ENCODE measurements around the gene GOT2. TPM values are rescaled to one million over a fixed set of nuclear protein-coding genes. Genes with fewer than 3 reads are reported as not detected.
"Not testable (repeated sequence)": the region's sequence is repeated elsewhere in the genome, so short reads cannot be mapped to it uniquely, and the experiment has no call there.

The GOT2 gene
- total RNA-seq, 1 donor from 2014 or later: 50.7 TPM

GRCh38 chr16:58738672-58739296 is 4.7 kb upstream of the GOT2 start:
- DNase-seq: no peak
- no peak for ATAC-seq
- TF ChIP-seq CTCF (IDR thresholded peaks at IDR 0.05): no peak
- H3K27me3 ChIP-seq (ENCODE audit: low read depth): no peaks in the 10 kb centered on the region
- intact Hi-C loops (cut with DNase I): no loop called here
- H3K27ac ChIP-seq: no peak overlapping the region
- no peaks in the 10 kb centered on the region for H3K36me3 ChIP-seq
- H3K4me1 ChIP-seq: peaks cover 5% of the 10 kb centered on the region
- no peak overlapping the region for H3K4me3 ChIP-seq
- no peaks in the 10 kb centered on the region for H3K9me3 ChIP-seq

GRCh38 chr16:58736341-58736740 is 2.2 kb upstream of the GOT2 start:
- intact Hi-C loops (cut with DNase I); ATAC-seq; H3K27ac ChIP-seq; DNase-seq; H3K4me3 ChIP-seq; H3K27me3 ChIP-seq (ENCODE audit: low read depth); H3K36me3 ChIP-seq; H3K9me3 ChIP-seq: not testable (repeated sequence)
- H3K4me1 ChIP-seq: peaks cover 16% of the 10 kb centered on the region

DNA sequence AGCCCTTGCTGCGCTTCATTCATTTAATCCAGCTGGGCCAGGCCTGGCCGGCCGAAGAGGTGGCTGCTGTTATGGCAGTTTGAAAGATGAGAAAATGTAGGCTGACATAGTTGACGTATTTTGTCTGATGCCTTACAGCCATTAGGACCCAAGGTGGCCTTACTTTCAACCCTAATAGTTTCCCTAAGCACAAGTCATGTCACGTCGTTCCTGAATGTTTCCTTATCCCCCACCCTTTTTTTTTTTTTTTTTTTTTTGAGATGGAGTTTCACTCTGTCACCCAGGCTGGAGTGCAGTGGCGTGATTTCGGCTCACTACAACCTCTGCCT is 307 bp upstream of the GOT2 start:
- Histone ChIP-seq H3K9me3 (no peaks in the 10 kb centered on the region), H3K27me3 (ENCODE audit: low read depth) (no peaks in the 10 kb centered on the region), H3K4me1 (peaks cover 16% of the 10 kb centered on the region), H3K4me3 (peak overlapping the region; percentile 69), H3K36me3 (no peaks in the 10 kb centered on the region), H3K27ac (peak overlapping the region; percentile 71)
- no peak for ATAC-seq
- intact Hi-C loops (cut with DNase I): no loop called here
- no peak for DNase-seq
- no peak for TF ChIP-seq CTCF (IDR thresholded peaks at IDR 0.05)

DNA sequence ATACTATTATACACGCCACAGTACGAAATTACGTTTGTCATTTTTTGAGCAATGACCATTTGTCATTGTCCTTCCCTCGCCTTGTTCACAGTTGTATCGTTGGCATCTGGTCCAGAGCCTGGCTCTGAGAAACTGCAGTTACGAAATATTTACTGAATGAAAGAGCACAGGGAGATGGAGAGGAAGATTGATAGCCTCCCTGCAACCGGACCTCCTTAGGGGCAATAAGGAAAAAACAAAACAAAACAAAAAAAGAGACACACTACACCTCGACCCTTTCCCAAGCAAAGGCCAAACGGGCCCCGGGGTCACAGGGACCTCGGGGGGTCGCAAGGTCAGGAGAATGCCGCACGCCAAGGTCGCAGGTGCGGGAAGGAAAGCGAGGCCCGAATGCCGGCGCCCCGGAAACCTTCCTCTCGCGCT is 857 bp downstream of the GOT2 start:
- no peak for DNase-seq
- intact Hi-C loops (cut with DNase I): no loop called here
- H3K9me3 ChIP-seq: no peaks in the 10 kb centered on the region

GRCh38 chr16:58732545-58733247 is 1.4 kb downstream of the GOT2 start:
- H3K36me3 ChIP-seq: no peaks in the 10 kb centered on the region

More for the DNA sequence above, 857 bp downstream of the GOT2 start:
- peaks cover 16% of the 10 kb centered on the region for H3K4me1 ChIP-seq
- ATAC-seq: peak in 1 of 2 donors; percentile 28
- H3K4me3 ChIP-seq: peak overlapping the region; percentile 69
- peak overlapping the region; percentile 71 for H3K27ac ChIP-seq
- H3K36me3 ChIP-seq: no peaks in the 10 kb centered on the region
- no peaks in the 10 kb centered on the region for H3K27me3 ChIP-seq (ENCODE audit: low read depth)
- TF ChIP-seq CTCF (IDR thresholded peaks at IDR 0.05): no peak

More at GRCh38 chr16:58732545-58733247, 1.4 kb downstream of the GOT2 start:
- peak overlapping the region; percentile 71 for H3K27ac ChIP-seq
- intact Hi-C loops (cut with DNase I): no loop called here
- no peaks in the 10 kb centered on the region for H3K27me3 ChIP-seq (ENCODE audit: low read depth)
- DNase-seq: no peak
- no peak for ATAC-seq
- H3K4me1 ChIP-seq: peaks cover 16% of the 10 kb centered on the region
- peak overlapping the region; percentile 69 for H3K4me3 ChIP-seq
- H3K9me3 ChIP-seq: no peaks in the 10 kb centered on the region
- TF ChIP-seq CTCF (IDR thresholded peaks at IDR 0.05): no peak
